ENCODE results near the gene ZNF518B.

- TF ChIP-seq POLR2A (IDR thresholded peaks at IDR 0.05) (no peak), CTCF (IDR thresholded peaks at IDR 0.05) (no peak)
These were observed 48.9 kb upstream of the ZNF518B start for GRCh38 chr4:10506077-10506476.

All from right lobe of liver (tissue), 4 donors.